Effector memory CD4-positive, alpha-beta T cell (primary cell): Measurements from ENCODE around the gene TNFRSF25.
"Not testable (repeated sequence)": the region's sequence is repeated elsewhere in the genome, so short reads cannot be mapped to it uniquely, and the experiment has no call there.

Source experiments
- DNase-seq, 3 donors: peaks; one replicate each; pipeline ENCODE4 v3.0.0-alpha.2; 2020
- H3K27ac ChIP-seq: 2 replicates; pipeline ENCODE4 v1.7.0; 2013; ENCODE audit warnings: mild to moderate bottlenecking, low read length, moderate library complexity; ENCODE audit not compliant: insufficient read depth, poor library complexity, severe bottlenecking
- H3K27me3 ChIP-seq: replicated peaks from 2 replicates; pipeline ENCODE4 v1.7.0; 2013; ENCODE audit warnings: mild to moderate bottlenecking, low read length; ENCODE audit not compliant: insufficient read depth, control insufficient read depth, poor library complexity, severe bottlenecking
- H3K36me3 ChIP-seq: 2 replicates; pipeline ENCODE4 v1.7.0; 2013; ENCODE audit warnings: mild to moderate bottlenecking, low read length, moderate library complexity; ENCODE audit not compliant: control insufficient read depth, insufficient read depth
- H3K4me1 ChIP-seq: 2 replicates; pipeline ENCODE4 v1.7.0; 2013; ENCODE audit warnings: low read length, mild to moderate bottlenecking; ENCODE audit not compliant: control insufficient read depth, insufficient read depth, poor library complexity, severe bottlenecking
- H3K4me3 ChIP-seq: 2 replicates; pipeline ENCODE4 v1.7.0; 2013; ENCODE audit warnings: low read length, low read depth, mild to moderate bottlenecking; ENCODE audit not compliant: insufficient read depth, poor library complexity, severe bottlenecking
- H3K9me3 ChIP-seq: 2 replicates; pipeline ENCODE4 v1.7.0; 2013; ENCODE audit warnings: mild to moderate bottlenecking, low read length, moderate library complexity; ENCODE audit not compliant: control insufficient read depth

Gene TNFRSF25

GRCh38 chr1:6453895-6454855, 11.8 kb downstream of the TNFRSF25 start:
- not testable (repeated sequence) for H3K36me3 ChIP-seq, H3K27ac ChIP-seq, H3K27me3 ChIP-seq, DNase-seq, H3K4me3 ChIP-seq, H3K9me3 ChIP-seq
- peaks cover 11% of the 10 kb centered on the region for H3K4me1 ChIP-seq

GRCh38 chr1:6450943-6451373, 15.0 kb downstream of the TNFRSF25 start:
- H3K36me3 ChIP-seq = no peaks in the 10 kb centered on the region
- no peaks in the 10 kb centered on the region for H3K9me3 ChIP-seq
- peaks cover 19% of the 10 kb centered on the region for H3K27me3 ChIP-seq
- DNase-seq = no peak
- H3K27ac ChIP-seq = no peak overlapping the region
- peaks cover 33% of the 10 kb centered on the region for H3K4me1 ChIP-seq
- H3K4me3 ChIP-seq = no peak overlapping the region

DNA sequence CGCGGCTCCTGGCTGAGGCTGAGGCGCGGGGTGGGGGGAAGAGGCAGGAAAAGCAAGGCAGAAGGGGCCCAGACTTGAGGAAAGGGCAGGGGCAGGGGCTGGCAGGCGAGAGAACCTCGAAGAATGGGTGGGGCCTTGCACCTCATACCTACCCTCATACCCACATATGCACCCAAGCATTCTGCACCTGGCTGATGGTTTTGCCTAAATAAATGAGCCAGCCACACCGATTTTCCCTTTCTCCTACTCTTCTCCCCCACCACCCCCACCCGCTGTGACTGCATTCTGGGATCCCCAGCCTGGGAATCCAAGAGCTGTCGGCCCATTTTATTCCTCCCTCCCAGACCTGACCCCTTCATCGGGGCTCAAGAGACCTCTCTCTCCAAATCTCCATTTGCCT, 15.5 kb downstream of the TNFRSF25 start:
- not testable (repeated sequence) for H3K4me3 ChIP-seq, H3K27ac ChIP-seq, H3K9me3 ChIP-seq, H3K36me3 ChIP-seq, DNase-seq
- Histone ChIP-seq H3K4me1 (peaks cover 30% of the 10 kb centered on the region), H3K27me3 (peaks cover 19% of the 10 kb centered on the region)

DNA sequence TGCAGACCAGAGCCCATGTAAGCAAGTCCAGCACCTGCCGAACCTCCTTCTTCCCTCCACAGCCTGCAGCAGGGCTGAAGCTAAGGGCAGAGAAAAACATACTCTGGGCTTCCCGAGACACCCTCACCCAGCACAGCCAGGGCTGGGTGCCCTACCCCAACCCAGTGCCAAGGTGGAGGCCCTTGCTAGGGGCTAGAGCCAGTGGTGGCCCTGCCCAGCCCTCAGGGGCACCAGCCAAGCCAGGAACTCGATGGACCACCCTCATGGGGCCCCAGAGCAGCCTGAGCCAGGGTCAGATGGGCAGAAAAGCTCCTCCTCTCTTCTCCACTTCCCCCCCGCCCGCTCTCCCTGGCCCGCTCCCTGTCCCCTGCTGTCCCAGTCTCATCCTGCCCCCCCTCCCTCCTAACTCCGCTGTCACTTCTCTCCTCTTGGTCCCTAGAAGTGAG, 15.9 kb downstream of the TNFRSF25 start:
- no peak for DNase-seq

GRCh38 chr1:6448749-6449631, 17.0 kb downstream of the TNFRSF25 start:
- H3K27ac ChIP-seq = no peak overlapping the region
- H3K9me3 ChIP-seq = no peaks in the 10 kb centered on the region
- peaks cover 19% of the 10 kb centered on the region for H3K27me3 ChIP-seq
- H3K36me3 ChIP-seq = no peaks in the 10 kb centered on the region
- H3K4me1 ChIP-seq = peaks cover 23% of the 10 kb centered on the region
- peak in 2 of 3 donors; percentile 25 to 30 for DNase-seq
- H3K4me3 ChIP-seq = no peak overlapping the region

More for the DNA sequence above, 15.9 kb downstream of the TNFRSF25 start:
- no peaks in the 10 kb centered on the region for H3K9me3 ChIP-seq
- H3K4me3 ChIP-seq = no peak overlapping the region
- peaks cover 19% of the 10 kb centered on the region for H3K27me3 ChIP-seq
- peaks cover 28% of the 10 kb centered on the region for H3K4me1 ChIP-seq
- no peak overlapping the region for H3K27ac ChIP-seq
- no peaks in the 10 kb centered on the region for H3K36me3 ChIP-seq

- peak; percentile 53 to 55 (median 53) for DNase-seq
- Histone ChIP-seq H3K27ac (no peak overlapping the region), H3K27me3 (peaks cover 19% of the 10 kb centered on the region), H3K36me3 (no peaks in the 10 kb centered on the region), H3K4me1 (peaks cover 23% of the 10 kb centered on the region), H3K9me3 (no peaks in the 10 kb centered on the region), H3K4me3 (peak overlapping the region; percentile 61)
Measured at GRCh38 chr1:6447818-6448748, 17.9 kb downstream of the TNFRSF25 start.

GRCh38 chr1:6447016-6447817, 18.8 kb downstream of the TNFRSF25 start:
- peaks cover 23% of the 10 kb centered on the region for H3K4me1 ChIP-seq
- no peak overlapping the region for H3K27ac ChIP-seq
- H3K27me3 ChIP-seq = peaks cover 19% of the 10 kb centered on the region
- no peak for DNase-seq
- H3K4me3 ChIP-seq = peak overlapping the region; percentile 61
- no peaks in the 10 kb centered on the region for H3K9me3 ChIP-seq
- H3K36me3 ChIP-seq = no peaks in the 10 kb centered on the region

DNA sequence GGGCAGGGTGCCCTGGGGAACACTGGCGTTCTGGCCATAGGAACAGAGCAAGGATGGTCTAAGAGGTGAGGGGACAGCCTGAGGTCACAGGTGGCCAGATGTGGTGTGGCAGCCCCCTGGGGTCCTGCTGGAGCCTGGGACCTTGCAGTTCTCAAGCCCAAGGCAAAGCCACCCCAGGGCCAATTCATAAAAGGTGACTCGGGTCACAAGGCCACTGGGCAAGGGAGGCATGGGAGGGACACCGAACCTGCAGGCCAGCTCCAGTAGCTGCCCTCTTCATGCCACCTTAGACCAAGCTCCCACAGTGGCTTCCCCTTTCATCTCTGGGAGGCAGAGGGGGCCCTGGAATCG, 19.3 kb downstream of the TNFRSF25 start:
- Histone ChIP-seq H3K27ac (no peak overlapping the region), H3K4me1 (peaks cover 23% of the 10 kb centered on the region), H3K36me3 (no peaks in the 10 kb centered on the region), H3K9me3 (no peaks in the 10 kb centered on the region), H3K27me3 (peaks cover 19% of the 10 kb centered on the region), H3K4me3 (peak overlapping the region; percentile 61)
- DNase-seq = no peak

- H3K27me3 ChIP-seq = peaks cover 19% of the 10 kb centered on the region
- not testable (repeated sequence) for H3K4me3 ChIP-seq, DNase-seq
Measured at GRCh38 chr1:6445929-6446328, 20.0 kb downstream of the TNFRSF25 start.

More at GRCh38 chr1:6445929-6446328, 20.0 kb downstream of the TNFRSF25 start:
- H3K9me3 ChIP-seq, H3K36me3 ChIP-seq, H3K27ac ChIP-seq: not testable (repeated sequence)
- H3K4me1 ChIP-seq = peaks cover 23% of the 10 kb centered on the region
